GM10847 (cell line): ENCODE data around the gene NDOR1.

Experiments used
- POLR2A ChIP-seq: IDR thresholded peaks from 2 replicates; pipeline ENCODE4 v1.6.1; 2011; ENCODE audit not compliant: insufficient read length; ENCODE audit errors: extremely low read depth

Gene NDOR1

DNA sequence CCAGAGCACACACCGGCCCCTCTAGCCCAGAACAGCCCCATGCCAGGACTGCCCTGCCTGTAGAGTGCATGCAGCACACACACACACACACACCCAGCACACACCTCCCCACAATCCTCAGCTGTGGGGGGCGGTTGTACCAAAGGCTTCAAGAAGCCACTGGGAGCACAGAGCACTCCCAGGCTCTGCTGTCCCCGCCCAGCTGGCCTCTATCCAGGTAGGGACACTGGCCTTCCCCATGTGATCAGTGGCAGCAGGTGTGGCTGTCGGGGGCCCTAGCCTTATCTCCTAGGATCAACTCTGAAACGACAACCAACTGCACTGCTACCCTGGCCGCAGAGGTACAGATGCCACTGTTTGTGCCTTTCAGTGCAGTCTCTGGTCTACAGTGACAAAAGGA, 19.1 kb upstream of the NDOR1 start:
- no peak for TF ChIP-seq POLR2A

DNA sequence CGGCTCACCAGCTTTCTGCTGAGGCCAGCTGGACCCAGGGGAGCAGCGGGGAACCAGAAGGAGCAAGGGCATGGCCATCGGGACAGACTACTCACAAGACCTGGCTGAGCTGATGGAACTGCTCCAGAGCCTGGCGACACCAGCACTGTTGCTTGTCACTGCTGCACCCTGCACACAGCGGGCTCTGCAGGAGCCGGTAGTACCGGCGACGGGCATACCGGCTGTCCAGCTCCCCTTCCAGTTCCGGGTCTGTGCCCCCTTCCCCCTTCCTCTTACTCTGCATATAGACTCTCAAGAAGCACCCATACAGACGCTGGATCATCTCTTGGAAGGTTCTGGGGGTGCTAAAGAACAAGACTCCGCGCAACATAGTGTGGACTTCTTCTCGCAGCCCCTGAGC, 18.1 kb upstream of the NDOR1 start:
- TF ChIP-seq POLR2A, result no peak

DNA sequence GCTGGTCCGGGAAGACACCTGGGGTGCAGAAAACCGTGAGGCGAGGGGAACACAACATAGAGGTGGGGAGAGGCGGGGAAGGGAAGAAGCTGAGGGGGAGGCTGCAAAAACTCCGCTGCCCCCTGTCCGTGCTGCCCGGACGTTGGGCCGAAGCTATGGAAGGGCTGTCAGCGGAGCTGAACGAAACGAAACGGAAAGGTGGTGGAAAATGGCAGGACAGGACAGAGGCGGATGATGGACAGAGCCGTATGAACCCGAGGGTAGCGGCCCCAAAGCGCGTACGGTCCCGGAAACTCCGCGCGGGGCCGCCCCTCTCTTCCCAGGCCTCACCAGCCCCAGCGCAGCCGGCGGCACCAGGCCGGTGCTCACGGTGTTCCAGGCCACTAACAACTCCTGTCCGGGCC, 17.4 kb upstream of the NDOR1 start:
- TF ChIP-seq POLR2A, result no peak

DNA sequence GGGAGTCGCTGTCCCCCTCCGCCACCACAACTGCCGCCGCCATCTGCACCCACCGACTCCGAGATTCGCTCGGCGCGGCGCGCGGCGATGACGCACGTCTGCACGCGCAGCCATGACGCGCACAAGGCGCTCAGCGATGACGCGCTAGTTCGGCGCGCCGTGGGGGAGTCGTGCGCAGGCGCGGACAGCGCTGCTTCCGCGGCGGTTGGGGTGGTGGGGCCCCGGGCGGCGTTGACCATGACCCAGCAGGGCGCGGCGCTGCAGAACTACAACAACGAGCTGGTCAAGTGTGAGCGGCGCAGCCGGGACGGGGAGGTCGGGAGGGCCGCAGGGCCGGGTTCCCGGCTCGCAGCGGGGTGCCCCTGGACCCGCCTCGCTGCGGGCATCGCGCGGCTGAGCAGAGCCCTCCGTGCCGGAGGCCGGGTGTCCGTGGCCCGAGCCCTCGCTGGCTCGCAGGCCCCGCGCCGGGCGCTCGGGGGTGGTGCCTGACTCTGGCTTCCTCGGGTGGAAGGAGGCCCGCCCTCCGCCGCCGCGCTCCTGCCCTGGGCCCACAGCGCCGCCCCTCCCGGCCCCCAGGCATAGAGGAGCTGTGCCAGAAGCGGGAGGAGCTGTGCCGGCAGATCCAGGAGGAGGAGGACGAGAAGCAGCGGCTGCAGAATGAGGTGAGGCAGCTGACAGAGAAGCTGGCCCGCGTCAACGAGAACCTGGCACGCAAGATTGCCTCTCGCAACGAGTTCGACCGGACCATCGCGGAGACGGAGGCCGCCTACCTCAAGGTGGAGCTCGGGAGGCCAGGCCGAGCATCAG, 16.8 kb upstream of the NDOR1 start, which contains the start of the genes ANAPC2 and SSNA1:
Gene ANAPC2, minus strand, starts transcription at position 71 of the 807 bp plus-strand sequence. Its CDS starts 28 bp downstream, at position 43.
Gene SSNA1, plus strand, starts transcription at position 187 of the 807 bp plus-strand sequence. Its CDS starts 51 bp downstream, at position 238.
- peak; percentile 94 for TF ChIP-seq POLR2A

DNA sequence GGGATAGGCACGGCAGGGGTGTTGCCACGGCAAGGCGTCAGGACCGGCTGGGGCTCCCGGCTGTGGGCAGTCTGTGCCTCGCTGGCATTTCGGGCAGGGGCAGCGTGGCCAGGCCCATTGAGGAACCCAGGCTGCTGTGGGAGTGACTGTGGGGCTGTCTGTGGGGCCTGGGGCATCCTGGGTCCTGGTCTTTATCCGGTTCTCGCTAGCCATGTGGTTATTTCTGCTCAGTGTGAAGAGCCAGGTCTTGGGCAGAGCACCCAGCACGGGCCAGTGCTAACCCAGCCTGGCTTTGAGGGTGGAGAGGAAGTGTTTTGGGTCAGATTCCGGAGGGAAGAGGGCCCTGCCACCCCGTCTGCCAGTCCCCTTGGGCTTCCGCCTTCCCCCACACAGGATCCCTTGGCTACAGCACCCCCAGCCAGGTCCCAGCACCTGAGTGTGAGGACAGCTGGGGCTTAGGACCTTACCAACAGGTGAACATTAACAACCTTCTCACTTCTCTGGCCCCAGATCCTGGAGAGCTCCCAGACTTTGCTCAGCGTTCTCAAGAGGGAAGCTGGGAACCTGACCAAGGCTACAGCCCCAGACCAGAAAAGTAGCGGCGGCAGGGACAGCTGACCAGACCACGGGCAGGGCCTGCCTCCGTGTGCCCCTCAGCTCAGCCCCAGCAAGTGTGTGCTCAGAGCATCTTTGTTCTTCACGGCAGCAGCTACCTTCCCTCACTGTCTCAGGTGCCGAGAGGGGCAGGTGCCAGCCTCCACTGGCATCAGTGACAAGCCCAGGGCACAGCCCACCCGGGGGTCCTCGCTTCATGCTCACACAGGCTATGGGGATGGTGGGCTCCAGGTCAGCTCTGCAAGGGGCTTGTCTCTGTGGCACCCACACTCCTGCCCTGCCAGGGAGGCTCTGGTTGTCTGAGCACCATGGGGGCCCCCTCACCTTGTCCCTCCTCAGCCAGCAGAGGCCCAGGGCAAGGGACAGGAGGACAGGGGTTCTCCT, 15.9 kb upstream of the NDOR1 start:
- no peak for TF ChIP-seq POLR2A

DNA sequence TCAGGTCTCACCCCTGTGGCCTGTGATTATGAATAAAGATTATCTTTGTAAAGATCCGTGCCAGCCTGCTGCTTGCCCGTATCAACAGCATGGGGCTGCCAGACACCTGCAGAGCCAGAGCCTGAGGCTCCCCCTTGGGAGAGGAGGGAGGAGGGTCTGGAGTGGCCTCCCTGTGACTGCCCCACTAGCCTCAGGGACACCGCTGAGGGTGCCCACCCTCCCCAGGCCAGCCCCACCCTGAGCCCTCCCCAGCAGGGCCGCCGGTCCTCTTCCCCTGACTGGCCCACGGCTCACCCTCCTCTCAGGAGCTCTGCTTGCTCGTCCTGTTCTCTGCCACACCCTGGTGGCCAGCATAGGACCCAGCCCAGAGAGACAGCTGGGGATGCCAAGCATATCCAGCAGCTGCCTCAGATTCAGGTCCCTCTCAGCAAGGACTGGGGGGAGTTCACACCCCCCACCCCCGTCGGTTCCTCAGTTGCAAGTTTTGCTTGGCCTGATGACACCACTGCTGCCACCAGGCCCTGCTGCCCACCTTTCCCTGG, 15.1 kb upstream of the NDOR1 start:
- TF ChIP-seq POLR2A, result no peak

DNA sequence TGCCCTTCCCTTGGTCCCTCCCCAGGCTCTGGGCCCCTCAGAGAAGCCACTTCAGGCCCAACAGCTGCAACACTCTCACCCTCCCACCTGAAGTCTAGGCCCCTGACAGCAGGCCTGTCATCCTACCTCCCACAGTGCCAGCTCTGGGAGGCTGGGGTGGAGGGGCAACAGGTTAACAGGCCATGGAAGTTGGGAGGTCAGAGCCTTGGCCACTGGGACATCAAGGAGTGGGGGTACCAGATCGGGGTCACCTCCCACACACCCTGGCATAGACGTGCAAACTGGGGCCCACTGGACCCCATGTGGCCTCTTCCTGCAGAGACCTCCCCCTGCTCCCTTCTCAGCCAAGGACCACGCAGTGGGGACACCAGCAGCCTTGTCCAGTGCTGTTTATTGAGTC, 14.3 kb upstream of the NDOR1 start:
- no peak for TF ChIP-seq POLR2A

DNA sequence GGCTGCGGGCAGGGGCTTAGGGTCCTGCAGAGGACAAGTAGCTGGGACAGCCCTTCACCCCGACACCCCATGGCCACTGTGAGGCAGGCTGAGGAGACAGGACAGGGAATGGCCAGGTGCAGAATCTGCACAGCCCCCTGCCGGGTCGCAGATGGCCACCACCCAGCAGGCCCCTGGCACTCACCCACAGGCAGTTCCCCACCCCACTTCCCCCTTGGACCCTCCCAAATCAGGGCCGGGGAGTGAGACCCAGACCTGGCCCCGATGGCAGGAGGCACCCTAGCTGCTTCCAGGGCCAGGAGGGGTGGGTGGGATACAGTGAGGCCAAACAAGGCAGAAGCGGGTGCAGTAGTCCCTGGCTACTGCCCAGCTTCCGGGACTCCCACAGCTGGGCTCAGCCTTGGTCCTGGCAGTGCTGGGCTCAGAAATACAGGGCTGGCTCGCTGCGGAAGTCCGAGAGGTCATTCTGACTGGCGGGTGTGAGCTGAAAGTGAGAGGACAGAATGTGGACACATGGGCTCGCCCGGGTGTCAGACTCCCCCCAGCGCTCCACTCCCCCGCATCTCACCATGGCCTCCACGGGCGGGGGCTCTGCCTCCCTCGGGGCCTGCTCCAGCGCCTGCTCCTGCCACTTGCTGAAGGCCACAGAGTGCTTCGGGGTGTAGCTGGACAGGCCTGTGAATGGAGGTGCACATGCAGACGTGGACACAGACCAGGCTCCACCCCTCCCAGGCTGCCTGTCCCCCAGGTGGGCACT, 13.6 kb upstream of the NDOR1 start:
- no peak for TF ChIP-seq POLR2A

DNA sequence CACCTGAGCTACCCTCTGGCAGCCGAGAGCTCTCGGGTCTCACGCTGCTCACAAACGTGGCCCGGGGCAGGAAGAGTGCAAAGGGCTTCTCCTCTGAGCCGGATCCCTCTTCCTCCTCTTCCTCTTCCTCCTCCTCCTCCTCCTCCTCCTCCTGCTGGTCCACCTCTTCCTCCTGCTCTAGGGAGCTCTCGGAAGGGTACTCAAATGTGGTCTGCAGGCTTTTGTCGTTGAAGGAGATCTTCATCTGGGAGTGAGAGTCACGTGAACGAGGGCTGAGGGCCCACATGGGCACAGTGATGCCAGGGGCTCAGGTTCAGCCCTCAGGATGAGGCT, 13.1 kb upstream of the NDOR1 start:
- no peak for TF ChIP-seq POLR2A

DNA sequence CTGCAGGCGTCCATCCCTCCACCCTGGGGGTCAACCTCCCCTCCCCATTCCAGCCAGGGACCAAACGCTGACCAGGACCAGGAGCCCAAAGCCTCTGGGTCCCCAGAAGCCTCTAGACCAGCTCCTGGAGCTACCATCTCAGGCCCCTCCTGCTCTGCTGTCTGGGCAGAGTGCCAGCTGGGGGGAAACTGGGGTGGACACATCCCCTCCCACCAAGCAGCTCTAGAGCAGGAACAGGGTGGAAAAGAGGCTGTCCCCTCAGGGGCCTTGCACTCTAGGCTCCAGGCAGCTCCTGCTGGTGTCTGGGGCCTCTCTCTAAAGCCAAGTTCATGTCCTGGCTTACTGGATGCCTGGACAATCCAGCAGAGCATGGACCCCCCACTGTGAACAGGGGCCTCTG, 12.6 kb upstream of the NDOR1 start:
- TF ChIP-seq POLR2A, result no peak

DNA sequence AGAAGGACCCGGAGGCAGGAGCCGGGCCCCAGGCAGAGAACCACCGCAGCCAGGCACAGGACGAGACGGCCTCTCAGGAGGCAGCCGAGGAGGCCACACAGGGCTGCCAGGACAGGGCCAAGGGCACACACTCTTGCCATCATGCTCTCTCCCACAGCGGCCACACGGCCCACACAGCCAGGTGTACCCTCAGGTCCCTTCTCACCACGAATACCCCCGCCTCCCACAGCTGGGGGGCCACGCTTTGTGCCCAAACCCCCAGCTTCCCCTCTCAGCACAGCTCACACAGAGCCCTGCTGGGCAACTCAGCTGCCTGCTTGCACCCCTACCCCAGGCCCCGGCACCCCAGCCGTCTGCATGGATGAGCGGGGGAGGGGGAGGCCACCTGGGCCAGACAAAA, 11.7 kb upstream of the NDOR1 start:
- TF ChIP-seq POLR2A, result no peak

DNA sequence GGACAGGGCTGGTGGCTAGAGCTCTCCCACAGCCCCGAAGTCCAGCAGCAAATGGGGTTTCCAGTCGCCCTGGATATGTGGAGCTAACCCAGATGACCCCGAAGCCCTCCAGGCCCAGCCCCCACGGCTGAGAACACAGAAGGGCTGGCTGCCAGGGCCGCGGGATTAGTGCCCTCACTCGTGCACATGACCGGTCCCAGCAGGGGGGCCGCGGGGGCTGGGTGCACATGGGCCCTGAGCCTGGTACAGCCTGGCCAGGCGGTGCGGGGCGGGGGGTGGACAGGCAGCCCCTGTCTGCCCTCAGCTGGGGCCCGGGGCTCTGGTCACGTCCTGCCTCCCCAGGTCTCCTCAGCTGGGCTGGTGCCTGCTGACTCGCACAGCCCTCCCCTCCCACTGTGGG, 11.1 kb upstream of the NDOR1 start:
- TF ChIP-seq POLR2A, result no peak

DNA sequence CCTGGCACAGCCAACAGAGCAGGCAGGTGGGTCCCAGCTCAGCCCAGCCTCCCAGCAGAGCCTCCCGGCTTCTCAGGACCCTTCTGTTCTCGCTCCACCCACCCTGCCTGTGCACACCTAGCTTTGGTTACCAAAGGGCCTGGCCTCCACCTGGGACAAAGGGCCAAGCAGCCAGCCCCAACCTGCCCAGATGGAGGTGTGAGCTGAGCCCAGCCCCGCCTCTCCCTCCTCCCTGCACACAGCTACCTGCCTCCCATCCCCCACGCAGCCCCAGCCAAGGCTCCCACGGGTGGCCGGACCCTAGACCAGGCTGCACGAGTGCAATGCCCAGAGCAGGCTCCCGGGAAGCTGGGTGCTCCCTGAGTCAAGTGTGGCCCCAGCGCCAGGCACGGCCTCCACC, 10.6 kb upstream of the NDOR1 start:
- no peak for TF ChIP-seq POLR2A

DNA sequence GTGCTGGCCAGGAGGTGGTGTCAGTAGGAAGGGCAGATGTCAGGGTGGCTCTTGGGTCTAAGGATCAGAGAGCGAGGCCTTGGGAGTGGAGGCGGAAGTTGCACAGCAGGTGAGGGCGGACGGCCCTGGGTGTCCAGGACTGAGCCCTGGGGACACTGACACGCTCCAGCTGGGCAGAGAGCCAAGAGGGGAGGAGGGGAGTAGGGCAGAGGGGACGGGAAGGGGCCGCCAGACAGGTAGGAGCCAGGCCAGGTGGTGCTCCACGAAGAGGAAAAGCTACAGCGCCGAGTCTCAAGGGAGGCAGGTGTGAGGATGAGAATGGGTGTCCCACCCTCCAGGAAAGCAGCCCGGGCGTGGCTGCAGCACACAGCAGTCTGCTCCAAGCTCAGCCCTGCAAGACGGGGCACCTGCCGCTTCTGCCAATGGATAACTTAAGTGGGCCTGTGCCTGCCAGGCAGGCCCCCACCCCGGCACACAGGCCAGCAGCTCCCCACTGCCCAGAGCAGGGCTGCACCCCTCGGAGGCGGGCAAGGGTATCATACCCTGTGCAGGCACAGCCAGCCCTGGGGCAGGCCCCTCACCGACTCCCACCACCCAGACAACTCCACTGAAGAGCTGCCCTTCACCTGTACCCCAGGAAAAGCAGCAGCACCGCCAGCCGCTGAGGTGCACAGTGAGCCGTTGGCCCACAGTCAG, 9.8 kb upstream of the NDOR1 start:
- no peak for TF ChIP-seq POLR2A
